Stimulated activated CD4-positive, alpha-beta T cell treated with anti-CD3 and anti-CD28 coated beads, Interleukin-1b, Interleukin-23, amount 100 ng/mL, for 1 hour (primary cell): ENCODE results near the gene ADARB2.

Experiments
- DNase-seq, 2 donors: peaks; one replicate each; pipeline ENCODE4 v3.0.0-alpha.2; 2020; ENCODE audit warnings: low read depth in 2 of 2

ADARB2 gene

GRCh38 chr10:1570416-1571051 lies 166.8 kb downstream of the ADARB2 start:
- DNase-seq, result no peak

GRCh38 chr10:1569208-1569607 lies 168.1 kb downstream of the ADARB2 start:
- DNase-seq, result no peak

- no peak for DNase-seq
These were observed 169.4 kb downstream of the ADARB2 start for GRCh38 chr10:1567742-1568495.

- DNase-seq, result no peak
These were observed 170.2 kb downstream of the ADARB2 start for GRCh38 chr10:1567152-1567551.

- no peak for DNase-seq
These were observed 172.5 kb downstream of the ADARB2 start for GRCh38 chr10:1564791-1565190.

GRCh38 chr10:1563028-1563427 lies 174.3 kb downstream of the ADARB2 start:
- no peak for DNase-seq

GRCh38 chr10:1561731-1562337 lies 175.5 kb downstream of the ADARB2 start:
- DNase-seq, result no peak

GRCh38 chr10:1560535-1561192 lies 176.7 kb downstream of the ADARB2 start:
- no peak for DNase-seq

GRCh38 chr10:1559761-1560160 lies 177.6 kb downstream of the ADARB2 start:
- no peak for DNase-seq

- no peak for DNase-seq
These were observed 178.0 kb downstream of the ADARB2 start for GRCh38 chr10:1559311-1559710.

- DNase-seq, result no peak
These were observed 178.4 kb downstream of the ADARB2 start for GRCh38 chr10:1558906-1559305.

GRCh38 chr10:1557081-1557480 lies 180.2 kb downstream of the ADARB2 start:
- no peak for DNase-seq

GRCh38 chr10:1556496-1556895 lies 180.8 kb downstream of the ADARB2 start:
- DNase-seq, result no peak

GRCh38 chr10:1553951-1554350 lies 183.4 kb downstream of the ADARB2 start:
- no peak for DNase-seq

GRCh38 chr10:1552881-1553670 lies 184.2 kb downstream of the ADARB2 start:
- DNase-seq, result no peak

- DNase-seq, result no peak
These were observed 184.9 kb downstream of the ADARB2 start for GRCh38 chr10:1552406-1552805.

- no peak for DNase-seq
These were observed 185.5 kb downstream of the ADARB2 start for GRCh38 chr10:1551636-1552338.

- no peak for DNase-seq
These were observed 186.7 kb downstream of the ADARB2 start for GRCh38 chr10:1550616-1551015.

- DNase-seq, result no peak
These were observed 187.1 kb downstream of the ADARB2 start for GRCh38 chr10:1550291-1550595.

GRCh38 chr10:1549591-1550290 lies 187.6 kb downstream of the ADARB2 start:
- no peak for DNase-seq

GRCh38 chr10:1548596-1548995 lies 188.7 kb downstream of the ADARB2 start:
- no peak for DNase-seq
